IPS DF 6.9 (cell line): ENCODE results near the gene OR4F15.
"Not testable (repeated sequence)": the region's sequence is repeated elsewhere in the genome, so short reads cannot be mapped to it uniquely, and the experiment has no call there.

Experiments
- DNase-seq: peaks from one replicate; pipeline ENCODE4 v3.0.0-alpha.2; 2013; ENCODE audit warnings: low read depth, low spot score
- H3K27ac ChIP-seq: one replicate; pipeline ENCODE4 v1.5.1; 2013; ENCODE audit warnings: low read length, control low read depth
- H3K27me3 ChIP-seq: 2 replicates; pipeline ENCODE4 v1.6.1; 2013; ENCODE audit warnings: mild to moderate bottlenecking, low read length; ENCODE audit not compliant: control insufficient read depth, insufficient read depth
- H3K36me3 ChIP-seq: 2 replicates; pipeline ENCODE4 v1.6.1; 2013; ENCODE audit warnings: low read length; ENCODE audit not compliant: control insufficient read depth, insufficient read depth
- H3K4me1 ChIP-seq: 2 replicates; pipeline ENCODE4 v1.6.1; 2013; ENCODE audit warnings: low read length; ENCODE audit not compliant: control insufficient read depth, insufficient read depth
- H3K4me3 ChIP-seq: 2 replicates; pipeline ENCODE4 v1.5.1; 2013; ENCODE audit warnings: mild to moderate bottlenecking, low read length
- H3K9me3 ChIP-seq: 2 replicates; pipeline ENCODE4 v1.6.1; 2013; ENCODE audit warnings: low read length, inconsistent platforms; ENCODE audit not compliant: control insufficient read depth, insufficient read depth
- WGBS: extraction: QIAGEN DNeasy Blood & Tissue Kit; methylation state at CpG from one replicate; pipeline ENCODE4 v1.1.7; 2013; ENCODE audit warnings: mixed read lengths, missing lambda C conversion rate; ENCODE audit not compliant: insufficient read length, insufficient coverage; 5-methylcytosine and 5-hydroxymethylcytosine counted together

OR4F15 gene

GRCh38 chr15:101781928-101782327, 30.1 kb upstream of the OR4F15 start:
- WGBS = no CpG with 5 or more reads among the region's 9 CpGs
- Histone ChIP-seq H3K9me3 (no peaks in the 10 kb centered on the region), H3K4me3 (no peak overlapping the region), H3K4me1 (no peaks in the 10 kb centered on the region), H3K36me3 (no peaks in the 10 kb centered on the region), H3K27me3 (no peaks in the 10 kb centered on the region), H3K27ac (no peak overlapping the region)
- DNase-seq = no peak

GRCh38 chr15:101784644-101785043, 27.4 kb upstream of the OR4F15 start:
- Histone ChIP-seq H3K27ac (no peak overlapping the region), H3K4me3 (no peak overlapping the region), H3K4me1 (no peaks in the 10 kb centered on the region), H3K27me3 (no peaks in the 10 kb centered on the region), H3K9me3 (no peaks in the 10 kb centered on the region), H3K36me3 (no peaks in the 10 kb centered on the region)
- DNase-seq = no peak
- no CpG with 5 or more reads among the region's 2 CpGs for WGBS

GRCh38 chr15:101786422-101786821, 25.6 kb upstream of the OR4F15 start:
- H3K27ac ChIP-seq, H3K4me3 ChIP-seq, DNase-seq, H3K9me3 ChIP-seq, H3K4me1 ChIP-seq, H3K27me3 ChIP-seq, H3K36me3 ChIP-seq: not testable (repeated sequence)
- WGBS = no CpG with 5 or more reads among the region's 2 CpGs

GRCh38 chr15:101788001-101788400, 24.0 kb upstream of the OR4F15 start:
- H3K36me3 ChIP-seq, H3K9me3 ChIP-seq, H3K4me3 ChIP-seq, DNase-seq, H3K27me3 ChIP-seq, H3K4me1 ChIP-seq, H3K27ac ChIP-seq: not testable (repeated sequence)
- no CpG with 5 or more reads among the region's 2 CpGs for WGBS

- H3K27me3 ChIP-seq, H3K4me3 ChIP-seq: not testable (repeated sequence)
- no CpG with 5 or more reads among the region's 5 CpGs for WGBS
Observed at GRCh38 chr15:101788503-101789269, 23.3 kb upstream of the OR4F15 start.

GRCh38 chr15:101790748-101791147, 21.3 kb upstream of the OR4F15 start:
- H3K27me3 ChIP-seq, H3K36me3 ChIP-seq, DNase-seq, H3K4me1 ChIP-seq, H3K4me3 ChIP-seq, H3K9me3 ChIP-seq, H3K27ac ChIP-seq: not testable (repeated sequence)
- no CpG with 5 or more reads among the region's 4 CpGs for WGBS

More at GRCh38 chr15:101788503-101789269, 23.3 kb upstream of the OR4F15 start:
- not testable (repeated sequence) for H3K36me3 ChIP-seq, H3K4me1 ChIP-seq, DNase-seq, H3K27ac ChIP-seq, H3K9me3 ChIP-seq

- not testable (repeated sequence) for H3K9me3 ChIP-seq, H3K27me3 ChIP-seq, H3K4me1 ChIP-seq, H3K36me3 ChIP-seq, H3K4me3 ChIP-seq, DNase-seq, H3K27ac ChIP-seq
- no CpG with 5 or more reads among the region's 7 CpGs for WGBS
Observed at GRCh38 chr15:101793981-101794380, 18.0 kb upstream of the OR4F15 start.

- no peaks in the 10 kb centered on the region for H3K4me1 ChIP-seq
- no peaks in the 10 kb centered on the region for H3K36me3 ChIP-seq
- no peaks in the 10 kb centered on the region; the same call in 1 of the 2 replicates for H3K9me3 ChIP-seq
- no peaks in the 10 kb centered on the region for H3K27me3 ChIP-seq
- DNase-seq = no peak
- WGBS = no CpG with 5 or more reads among the region's 1 CpG
- H3K4me3 ChIP-seq = no peak overlapping the region
- H3K27ac ChIP-seq = no peak overlapping the region
Observed at GRCh38 chr15:101795455-101795854, 16.5 kb upstream of the OR4F15 start.

- no peak for DNase-seq
- Histone ChIP-seq H3K9me3 (no peaks in the 10 kb centered on the region; the same call in 1 of the 2 replicates), H3K27ac (no peak overlapping the region), H3K4me1 (no peaks in the 10 kb centered on the region), H3K36me3 (no peaks in the 10 kb centered on the region), H3K4me3 (no peak overlapping the region), H3K27me3 (no peaks in the 10 kb centered on the region)
- WGBS = no CpG with 5 or more reads among the region's 1 CpG
Observed at GRCh38 chr15:101799665-101800064, 12.3 kb upstream of the OR4F15 start.

- Histone ChIP-seq H3K27me3 (no peaks in the 10 kb centered on the region), H3K36me3 (no peaks in the 10 kb centered on the region), H3K4me3 (no peak overlapping the region), H3K27ac (no peak overlapping the region), H3K9me3 (no peaks in the 10 kb centered on the region; the same call in 1 of the 2 replicates), H3K4me1 (no peaks in the 10 kb centered on the region)
- no CpG with 5 or more reads among the region's 1 CpG for WGBS
- no peak for DNase-seq
Observed at GRCh38 chr15:101801048-101801447, 11.0 kb upstream of the OR4F15 start.

- no peak for DNase-seq
- H3K27me3 ChIP-seq = no peaks in the 10 kb centered on the region
- no peak within 1 kb of the TSS for H3K4me3 ChIP-seq
- H3K36me3 ChIP-seq = no peaks in the 10 kb centered on the region
- no peak within 1 kb of the TSS for H3K27ac ChIP-seq
- no CpG with 5 or more reads among the region's 2 CpGs for WGBS
- no peaks in the 10 kb centered on the region for H3K4me1 ChIP-seq
- no peaks in the 10 kb centered on the region; the same call in 1 of the 2 replicates for H3K9me3 ChIP-seq
Observed at GRCh38 chr15:101803209-101803608, 8.8 kb upstream of the OR4F15 start, which contains the start of gene OR4F6. OR4F6 (plus strand) TSS chr15:101803509; CDS start chr15:101805720, 2,211 bp downstream.
